Activated T-helper 1 cell treated with Interleukin-2 at 50 U/mL for 16 hours (primary cell): ENCODE data around the gene RPL10A.

Experiments used
- DNase-seq: peaks from one replicate; pipeline ENCODE4 v3.0.0-alpha.2; 2020; ENCODE audit warnings: low read depth

Gene RPL10A

GRCh38 chr6:35475573-35475972, 7.4 kb downstream of the RPL10A start:
- DNase-seq = no peak

GRCh38 chr6:35476004-35476403, 7.8 kb downstream of the RPL10A start:
- DNase-seq = no peak

- DNase-seq = no peak
Observed at GRCh38 chr6:35477028-35477427, 8.8 kb downstream of the RPL10A start.

GRCh38 chr6:35477551-35478179, 9.5 kb downstream of the RPL10A start:
- DNase-seq = no peak

- DNase-seq = no peak
Observed at GRCh38 chr6:35478259-35478658, 10.1 kb downstream of the RPL10A start.

- no peak for DNase-seq
Observed at GRCh38 chr6:35480176-35480575, 12.0 kb downstream of the RPL10A start.

GRCh38 chr6:35481226-35481625, 13.0 kb downstream of the RPL10A start:
- DNase-seq = no peak

- DNase-seq = no peak
Observed at GRCh38 chr6:35483062-35483461, 14.9 kb downstream of the RPL10A start.

GRCh38 chr6:35483490-35483889, 15.3 kb downstream of the RPL10A start:
- no peak for DNase-seq

GRCh38 chr6:35483893-35484645, 15.9 kb downstream of the RPL10A start:
- DNase-seq = no peak

- DNase-seq = no peak
Observed at GRCh38 chr6:35484921-35485392, 16.8 kb downstream of the RPL10A start.

- DNase-seq = no peak
Observed at GRCh38 chr6:35485402-35485877, 17.2 kb downstream of the RPL10A start.

- DNase-seq = no peak
Observed at GRCh38 chr6:35486005-35486925, 18.1 kb downstream of the RPL10A start.

- DNase-seq = no peak
Observed at GRCh38 chr6:35487658-35488516, 19.7 kb downstream of the RPL10A start.

- DNase-seq = no peak
Observed at GRCh38 chr6:35488517-35488862, 20.3 kb downstream of the RPL10A start.

GRCh38 chr6:35489066-35489465, 20.9 kb downstream of the RPL10A start:
- no peak for DNase-seq

GRCh38 chr6:35489995-35490791, 22.0 kb downstream of the RPL10A start:
- DNase-seq = no peak

- no peak for DNase-seq
Observed at GRCh38 chr6:35490821-35491557, 22.8 kb downstream of the RPL10A start.

GRCh38 chr6:35491558-35492257, 23.5 kb downstream of the RPL10A start:
- DNase-seq = no peak
